T-helper 2 cell treated with Interferon-gamma antibody and Interleukin-4, amounts not matched to agents 100 ng/mL and 5 ng/mL, for 36 hours (primary cell): ENCODE measurements around the gene OAS2. TPM values are rescaled to one million over a fixed set of nuclear protein-coding genes. Genes with fewer than 3 reads are reported as not detected.

ENCODE experiments used
- intact Hi-C: fragments of 100-400 bp; cut with micrococcal nuclease; formaldehyde crosslinking; loops from one replicate; pipeline ENCODE4 v1.15.1; 2023
- total RNA-seq: library from RNA; stranded (reverse); gene quantifications from 2 replicates; pipeline ENCODE4 v1.2.3, GENCODE V29; 2022

OAS2 gene
- total RNA-seq, 1 donor from 2014 or later, result 153 TPM

- intact Hi-C loops, result no loop called here
Measured at GRCh38 chr12:113056631-113057488, 78.5 kb downstream of the OAS2 start, which contains the start of gene DTX1. DTX1 (plus strand) TSS chr12:113056730; CDS start chr12:113058193, 1,463 bp downstream.

GRCh38 chr12:113057565-113058485, 79.5 kb downstream of the OAS2 start:
- intact Hi-C loops, result no loop called here

GRCh38 chr12:113058553-113058952, 80.2 kb downstream of the OAS2 start:
- intact Hi-C loops, result no loop called here

- intact Hi-C loops, result no loop called here
Measured at GRCh38 chr12:113059071-113059595, 80.8 kb downstream of the OAS2 start.

GRCh38 chr12:113060336-113060960, 82.1 kb downstream of the OAS2 start:
- intact Hi-C loops, result no loop called here

GRCh38 chr12:113061061-113061694, 82.9 kb downstream of the OAS2 start:
- intact Hi-C loops, result no loop called here

Other genes with a start within 250 kb of the OAS2 start
- not detected in 2 replicates for gene RPH3A, start 186.8 kb upstream of the OAS2 start, total RNA-seq
- 77.2 and 78.3 TPM in 2 replicates for gene OAS1, start 71.6 kb upstream of the OAS2 start, total RNA-seq
- gene OAS3, start 40.0 kb upstream of the OAS2 start, total RNA-seq, result 114 and 117 TPM in 2 replicates
- gene DTX1, start 78.2 kb downstream of the OAS2 start, total RNA-seq, result not detected in 2 replicates
- 0.09 and 0.14 TPM in 2 replicates for gene RASAL1, start 157.2 kb downstream of the OAS2 start, total RNA-seq
- gene CFAP73, start 171.2 kb downstream of the OAS2 start, total RNA-seq, result 0.34 TPM in 1 of 2 replicates, not detected in the other
- gene DDX54, start 207.0 kb downstream of the OAS2 start, total RNA-seq, result 76.4 and 90.1 TPM in 2 replicates
- gene RITA1, start 207.2 kb downstream of the OAS2 start, total RNA-seq, result 22.0 and 24.8 TPM in 2 replicates
- 34.2 and 38.4 TPM in 2 replicates for gene TPCN1, start 242.9 kb downstream of the OAS2 start, total RNA-seq